Bronchus fibroblast of lung (primary cell): ENCODE measurements around the gene CD47. TPM values are rescaled to one million over a fixed set of nuclear protein-coding genes. Genes with fewer than 3 reads are reported as not detected.

Experiments
- total RNA-seq: library from RNA; depleted of rRNA; stranded (reverse); fragments of >200 nt; gene quantifications from 2 replicates; pipeline ENCODE4 v1.2.3, GENCODE V29; 2015

Gene CD47
- total RNA-seq, result 49.9 and 60.2 TPM in 2 replicates

GRCh38 chr3:108090701-108091497, at the start of gene CD47:
TSS of gene CD47 (minus strand) at chr3:108091031. CDS start at chr3:108090908, 123 bp downstream.

Other genes starting within 250 kb of the CD47 start
- gene IFT57, start 131.4 kb upstream of the CD47 start, total RNA-seq, result 31.2 and 33.1 TPM in 2 replicates
- not detected in 2 replicates for gene HHLA2, start 205.5 kb upstream of the CD47 start, total RNA-seq